Effector CD8-positive, alpha-beta T cell (primary cell): ENCODE results near the gene CFAP299.
A peak's percentile ranks its signal among the peaks of the same experiment; 100 is the strongest.

Experiments used
- DNase-seq: peaks from one replicate; lab custom pipeline; 2025; lab: John Stamatoyannopoulos, UW

The CFAP299 gene

GRCh38 chr4:80447493-80447892, 112.0 kb downstream of the CFAP299 start:
- DNase-seq = no peak

GRCh38 chr4:80448056-80448455, 112.5 kb downstream of the CFAP299 start:
- DNase-seq = no peak

GRCh38 chr4:80452055-80452454, 116.5 kb downstream of the CFAP299 start:
- no peak for DNase-seq

- DNase-seq = no peak
These were observed 117.2 kb downstream of the CFAP299 start for GRCh38 chr4:80452768-80453167.

- no peak for DNase-seq
These were observed 118.5 kb downstream of the CFAP299 start for GRCh38 chr4:80454040-80454439.

GRCh38 chr4:80454556-80454955, 119.0 kb downstream of the CFAP299 start:
- DNase-seq = no peak

- DNase-seq = no peak
These were observed 124.5 kb downstream of the CFAP299 start for GRCh38 chr4:80459918-80460473.

GRCh38 chr4:80461412-80461811, 125.9 kb downstream of the CFAP299 start:
- no peak for DNase-seq

GRCh38 chr4:80462621-80463091, 127.1 kb downstream of the CFAP299 start:
- no peak for DNase-seq

- DNase-seq = no peak
These were observed 128.0 kb downstream of the CFAP299 start for GRCh38 chr4:80463509-80463908.

GRCh38 chr4:80465238-80465637, 129.7 kb downstream of the CFAP299 start:
- DNase-seq = no peak

- no peak for DNase-seq
These were observed 130.2 kb downstream of the CFAP299 start for GRCh38 chr4:80465736-80466135.

GRCh38 chr4:80466618-80467017, 131.1 kb downstream of the CFAP299 start:
- DNase-seq = no peak

- no peak for DNase-seq
These were observed 136.2 kb downstream of the CFAP299 start for GRCh38 chr4:80471756-80472155.

- DNase-seq = no peak
These were observed 139.7 kb downstream of the CFAP299 start for GRCh38 chr4:80475236-80475635.

- no peak for DNase-seq
These were observed 140.3 kb downstream of the CFAP299 start for GRCh38 chr4:80475798-80476197.

GRCh38 chr4:80484712-80485111, 149.2 kb downstream of the CFAP299 start:
- no peak for DNase-seq

- no peak for DNase-seq
These were observed 151.1 kb downstream of the CFAP299 start for GRCh38 chr4:80486603-80487002.

- no peak for DNase-seq
These were observed 154.3 kb downstream of the CFAP299 start for GRCh38 chr4:80489798-80490197.

- peak; percentile 0 for DNase-seq
These were observed 157.2 kb downstream of the CFAP299 start for GRCh38 chr4:80492761-80493160.

GRCh38 chr4:80495865-80496264, 160.3 kb downstream of the CFAP299 start:
- no peak for DNase-seq

GRCh38 chr4:80498725-80499124, 163.2 kb downstream of the CFAP299 start:
- no peak for DNase-seq

- no peak for DNase-seq
These were observed 165.1 kb downstream of the CFAP299 start for GRCh38 chr4:80500613-80501012.

- DNase-seq = no peak
These were observed 171.5 kb downstream of the CFAP299 start for GRCh38 chr4:80507077-80507476.
